GM04503 (cell line): ENCODE measurements around the gene KLF7.
A peak's percentile ranks its signal among the peaks of the same experiment; 100 is the strongest.

Experiments used
- DNase-seq: peaks from one replicate; pipeline ENCODE4 v3.0.0-alpha.2; 2012; ENCODE audit warnings: low read depth

Gene KLF7

DNA sequence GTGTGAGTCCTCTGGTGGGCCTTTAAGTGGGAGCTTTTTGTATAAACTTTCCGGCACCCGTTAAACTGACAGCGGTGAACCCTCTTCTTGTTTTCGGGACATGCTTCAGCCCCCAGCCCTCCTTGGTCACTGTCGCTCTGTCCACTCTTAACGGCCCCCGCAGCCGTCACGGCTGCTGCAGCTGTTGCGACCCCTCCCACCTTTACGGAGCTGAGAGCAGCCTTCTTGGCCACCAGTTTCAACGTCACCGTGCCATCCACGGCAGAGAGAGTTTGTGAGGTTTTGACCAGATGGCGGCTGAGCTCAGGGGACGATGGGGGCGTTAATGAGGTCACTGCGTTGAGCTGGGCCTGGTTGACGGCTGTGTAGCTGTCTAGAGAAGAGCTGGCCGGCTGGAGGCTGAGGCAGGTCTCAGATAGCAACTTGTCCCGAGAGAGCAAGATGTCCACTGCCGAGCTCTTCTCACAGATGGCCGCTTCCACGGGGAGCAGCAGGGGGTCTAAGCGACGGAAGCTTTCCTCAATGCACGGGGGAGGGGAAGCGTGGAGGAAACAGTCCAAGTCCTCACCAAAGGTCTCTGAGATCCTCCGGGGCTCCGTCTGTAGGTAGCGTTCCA, 41.9 kb downstream of the KLF7 start:
- no peak for DNase-seq

DNA sequence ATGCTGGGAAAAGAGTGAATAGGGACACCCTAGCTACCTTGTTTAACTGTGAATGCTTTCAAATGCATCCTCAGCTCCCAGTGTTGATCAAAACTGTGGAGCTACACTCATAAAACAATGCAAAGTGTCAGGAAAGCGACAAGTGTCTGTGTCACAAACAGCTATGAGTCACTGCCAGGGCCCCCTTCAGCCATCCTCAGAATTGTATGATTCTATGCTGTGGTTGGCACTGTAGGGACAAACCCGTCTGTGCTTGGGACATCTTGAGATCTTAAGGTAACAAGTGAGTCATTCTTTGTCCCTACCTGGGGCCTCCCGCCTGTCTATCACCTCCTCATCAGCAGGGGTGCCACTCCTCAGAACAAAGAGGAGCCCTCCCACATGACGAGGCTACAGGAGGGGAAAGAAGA, 42.4 kb downstream of the KLF7 start:
- DNase-seq: no peak

DNA sequence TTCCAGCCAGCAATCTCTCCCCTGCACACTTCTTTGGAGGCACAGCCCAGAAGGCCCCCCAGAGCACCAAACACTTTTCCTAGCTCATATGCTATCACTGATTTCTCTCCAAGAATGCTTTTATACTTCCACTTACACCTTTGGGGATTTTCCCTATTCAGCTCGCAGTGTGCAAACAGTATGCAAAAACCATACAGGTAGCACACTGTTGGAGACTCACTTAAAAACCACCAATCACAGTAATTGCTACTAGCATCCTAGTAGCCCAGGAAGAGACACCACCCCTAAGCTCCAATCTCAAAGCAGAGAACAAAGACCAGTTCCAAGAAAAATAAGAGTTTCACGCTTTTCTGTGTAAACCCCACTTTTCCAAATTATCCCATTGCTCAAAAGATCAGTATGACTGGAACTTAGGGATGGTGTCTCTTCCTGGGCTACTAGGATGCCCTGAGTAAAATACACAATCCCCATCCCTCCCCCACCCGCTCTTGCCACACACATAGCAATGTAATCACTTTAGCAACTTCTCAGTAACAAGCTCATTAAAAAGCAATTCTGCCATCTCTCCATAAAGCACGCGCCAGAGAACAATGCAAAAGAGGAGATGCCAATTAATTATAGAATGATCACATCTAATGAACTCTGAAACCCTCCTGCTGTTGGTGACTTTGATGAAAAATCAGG, 43.0 kb downstream of the KLF7 start:
- DNase-seq: no peak

DNA sequence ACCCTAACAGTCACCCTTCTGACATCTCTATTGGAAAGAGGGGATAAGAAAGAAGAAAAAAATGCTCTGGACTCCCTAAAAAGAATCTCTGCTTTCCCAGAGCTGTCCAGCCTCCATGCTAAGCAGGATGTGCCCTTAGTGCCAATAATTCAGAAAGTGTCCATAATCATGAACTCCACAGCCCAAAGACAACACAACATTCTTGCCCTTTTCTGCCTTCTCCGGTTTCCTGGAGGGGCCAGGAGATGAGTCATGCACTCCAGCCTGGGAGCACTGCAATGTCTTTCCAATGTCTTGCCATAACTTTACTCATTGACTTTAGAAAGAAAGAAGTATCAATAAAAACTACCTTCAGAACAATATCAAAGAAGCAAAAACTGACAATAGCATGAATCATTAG, 44.0 kb downstream of the KLF7 start:
- DNase-seq: peak; percentile 64

DNA sequence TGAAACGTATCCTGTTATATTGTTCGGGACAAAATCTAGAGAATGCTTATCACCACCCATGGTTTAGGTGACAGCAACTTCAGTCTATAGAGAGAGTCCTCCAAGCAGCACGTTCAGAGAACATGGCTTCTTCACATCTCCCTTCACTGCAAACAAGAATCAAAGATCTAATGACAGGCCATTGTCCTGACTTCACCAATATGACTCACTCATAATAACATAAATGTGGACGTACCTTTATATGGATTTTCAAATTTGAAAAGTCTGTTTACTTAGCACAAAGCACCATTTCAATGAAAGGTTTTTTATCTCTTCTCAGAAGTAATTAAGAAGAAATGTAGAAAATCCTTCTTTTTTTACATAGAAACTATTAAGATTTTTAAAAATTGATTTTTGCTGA, 46.7 kb downstream of the KLF7 start:
- DNase-seq: no peak

DNA sequence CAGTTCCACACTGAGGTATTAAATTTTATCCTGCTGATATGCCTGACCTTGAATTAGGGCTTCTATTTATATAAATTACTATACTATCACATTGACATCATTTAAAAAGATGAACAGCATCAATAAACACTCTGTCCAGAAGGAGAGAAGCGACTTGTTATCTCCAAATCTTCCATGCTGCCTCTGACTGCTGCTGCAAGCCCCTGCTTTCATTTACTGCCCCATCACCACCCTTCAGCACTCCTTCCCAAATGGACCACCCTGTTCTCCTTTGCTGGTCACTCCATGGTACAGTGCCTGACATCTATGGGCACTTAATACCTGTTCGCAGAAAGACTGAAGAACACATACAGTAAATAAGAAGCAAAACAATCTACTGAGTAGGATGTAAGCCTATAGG, 48.1 kb downstream of the KLF7 start:
- no peak for DNase-seq

DNA sequence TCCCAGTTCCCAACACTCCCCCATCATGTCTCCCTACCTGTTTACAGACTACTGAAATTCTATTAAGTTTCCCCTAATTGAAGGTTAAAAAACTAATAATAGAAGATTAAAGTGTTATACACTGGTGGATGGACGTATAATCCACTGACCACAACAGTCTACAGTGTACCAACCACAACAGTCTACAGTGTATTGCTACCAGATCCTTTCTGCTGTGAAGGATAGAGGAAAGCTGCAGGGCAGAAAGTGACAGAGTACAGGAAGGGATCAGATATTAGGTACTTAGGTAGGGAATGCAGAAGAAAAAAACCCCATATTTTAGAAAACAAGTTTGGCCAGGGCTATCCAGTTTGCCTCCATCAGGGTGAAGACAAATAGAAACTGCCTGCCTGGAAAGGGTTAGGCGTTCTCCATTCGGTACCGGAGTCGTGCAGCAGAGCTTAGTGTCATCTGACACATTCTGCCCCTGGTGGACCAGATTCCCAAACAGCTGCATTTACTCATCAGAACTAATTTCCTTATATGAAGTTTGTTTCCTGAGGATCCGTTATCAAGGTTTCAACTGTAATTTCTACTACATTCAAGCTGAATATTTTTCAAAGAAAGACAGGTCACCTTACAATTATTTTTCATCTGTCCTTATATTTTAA, 49.9 kb downstream of the KLF7 start:
- no peak for DNase-seq

DNA sequence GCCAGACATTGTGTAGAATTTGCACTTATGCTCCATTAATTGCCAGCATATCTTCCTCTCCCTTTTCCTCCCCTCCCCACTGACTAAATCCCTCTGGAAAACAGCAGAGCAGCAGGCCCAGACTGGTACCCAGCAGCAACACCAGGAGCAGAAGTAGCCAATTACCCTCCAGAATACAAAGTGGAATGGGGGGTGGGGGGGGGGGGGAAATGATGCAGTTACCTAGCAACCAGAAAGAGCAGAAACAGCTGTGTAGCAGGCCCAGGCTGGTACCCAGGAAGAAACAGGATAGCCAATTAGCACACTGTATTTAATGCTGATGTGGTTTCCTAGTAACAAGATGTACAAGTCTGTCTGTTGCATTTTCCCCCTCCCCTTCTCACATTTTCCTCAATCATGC, 52.3 kb downstream of the KLF7 start:
- no peak for DNase-seq

DNA sequence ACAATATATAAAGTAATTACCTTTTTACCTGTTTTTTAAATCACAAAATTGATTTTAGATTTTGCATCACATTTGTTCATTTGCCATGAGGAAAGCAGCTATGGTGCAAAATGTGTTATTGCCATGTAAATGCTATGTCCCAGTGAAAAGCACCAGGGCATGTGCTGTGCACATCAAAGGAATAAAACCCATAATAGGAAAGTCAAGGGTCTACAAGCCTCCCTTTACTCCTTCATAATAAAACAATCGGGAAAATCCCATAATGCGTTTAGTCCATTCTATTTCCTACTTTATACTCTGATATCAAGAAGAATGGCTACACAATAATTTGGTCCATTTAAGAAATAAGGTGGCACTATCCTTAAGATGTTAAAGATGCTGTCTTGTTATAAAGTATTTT, 53.0 kb downstream of the KLF7 start:
- no peak for DNase-seq

DNA sequence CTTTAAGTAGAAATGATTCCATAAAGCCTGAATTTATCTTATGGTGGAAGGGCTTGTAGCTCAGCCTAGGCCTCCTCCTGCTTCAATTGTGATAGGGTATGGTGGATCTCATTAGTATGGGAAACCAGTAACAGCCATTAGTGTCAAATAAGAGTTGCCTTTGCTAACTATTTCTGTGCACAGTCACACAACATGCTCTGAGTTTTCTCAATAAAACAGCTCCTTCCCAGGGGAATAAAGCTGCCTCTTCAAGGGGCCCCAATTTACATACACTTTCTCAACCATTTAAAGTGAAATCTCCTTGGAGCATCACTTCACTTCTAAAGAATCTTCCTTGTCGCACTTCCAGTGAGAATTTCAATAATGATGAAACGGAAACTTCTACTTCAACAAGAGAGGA, 53.4 kb downstream of the KLF7 start:
- DNase-seq: no peak

DNA sequence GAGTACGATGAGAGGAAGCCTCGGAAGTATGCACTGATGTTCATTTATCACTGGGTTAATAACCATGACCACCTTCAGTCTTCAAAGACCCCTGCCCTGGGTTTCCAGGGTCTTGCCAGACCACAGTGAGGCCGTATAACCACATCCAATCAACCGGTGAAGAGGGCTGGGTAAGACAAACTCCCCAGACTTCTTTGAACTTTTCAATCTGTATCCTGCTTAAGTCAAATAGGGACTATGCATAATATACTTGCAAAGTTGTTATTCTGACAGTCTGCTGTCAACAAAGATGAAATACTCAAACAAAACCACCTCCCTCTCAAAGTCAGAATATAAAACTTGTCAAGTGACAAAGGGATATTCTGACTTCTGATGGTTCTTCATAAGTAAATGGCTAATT, 54.0 kb downstream of the KLF7 start:
- DNase-seq: no peak

DNA sequence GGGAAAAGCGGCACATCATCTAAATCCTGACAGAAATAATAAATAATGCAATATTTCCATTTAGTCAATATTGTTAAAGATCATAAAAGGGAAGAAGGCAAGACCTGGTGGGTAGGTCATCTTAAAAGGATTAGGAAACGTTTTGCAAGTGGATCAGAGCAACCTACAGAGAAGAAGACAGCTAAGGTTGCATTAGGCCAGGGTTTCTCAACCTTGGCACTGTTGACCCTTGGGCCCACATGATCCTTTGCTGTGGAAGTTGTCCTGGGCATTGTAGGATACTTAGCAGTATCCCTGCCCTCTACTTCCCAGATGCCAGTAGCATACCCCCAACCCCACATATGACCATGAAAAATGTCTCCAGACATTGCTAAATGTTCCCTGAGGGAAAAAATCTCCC, 55.0 kb downstream of the KLF7 start:
- no peak for DNase-seq

DNA sequence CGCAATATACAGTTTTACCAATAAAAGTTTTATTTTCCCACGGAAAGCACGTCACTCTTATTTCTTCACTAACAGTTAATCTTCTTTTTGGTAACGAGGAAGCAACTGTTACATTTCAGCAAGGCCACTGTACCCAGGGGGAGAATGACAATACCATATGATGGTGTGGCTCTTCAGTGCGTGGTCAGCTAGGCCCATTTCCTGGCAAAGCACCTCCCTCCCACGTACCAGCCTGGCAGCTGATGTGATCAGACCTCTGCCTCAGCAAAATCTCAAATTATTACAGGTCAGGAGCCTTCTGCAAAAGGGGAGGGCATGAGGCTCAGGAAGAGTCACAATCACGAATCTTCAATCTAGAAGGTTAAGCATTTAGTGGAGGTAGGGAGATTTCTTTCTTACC, 55.4 kb downstream of the KLF7 start:
- no peak for DNase-seq

DNA sequence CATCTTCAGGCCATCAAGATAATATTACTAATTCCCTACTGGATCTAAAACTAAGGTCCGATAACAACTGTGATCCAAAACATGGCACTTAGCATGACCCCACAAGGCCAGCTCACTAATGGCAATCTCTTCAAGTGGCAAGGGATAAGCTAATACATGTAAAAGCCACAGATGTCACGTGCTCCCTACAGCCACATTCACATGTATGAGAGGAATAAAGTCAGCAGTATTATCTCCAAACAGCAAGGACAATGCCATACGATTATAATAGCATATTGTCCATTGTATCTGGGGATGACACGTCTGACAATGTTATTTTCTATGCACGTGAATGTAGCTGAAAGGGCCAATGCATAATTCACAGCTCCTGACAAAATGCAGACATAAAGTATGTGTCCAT, 56.0 kb downstream of the KLF7 start:
- DNase-seq: no peak

DNA sequence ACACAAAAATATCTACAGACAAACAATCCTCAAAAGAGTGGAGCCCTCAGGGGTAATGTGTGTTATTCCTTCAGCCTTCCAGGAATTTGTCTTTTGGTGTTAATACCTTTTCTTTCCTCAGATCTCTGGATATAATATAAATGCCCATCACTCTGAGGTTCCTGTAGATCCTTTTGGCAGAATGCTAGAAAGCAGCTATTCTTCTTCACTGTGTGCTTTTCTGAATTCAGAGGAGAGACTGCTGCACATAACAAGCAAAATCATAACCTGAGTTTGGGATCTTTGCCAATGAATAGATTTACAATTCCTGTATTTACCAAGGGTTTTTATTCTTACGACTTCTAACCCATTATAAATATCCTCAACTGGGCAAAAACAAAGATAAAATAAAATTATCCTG, 57.3 kb downstream of the KLF7 start:
- DNase-seq: no peak

DNA sequence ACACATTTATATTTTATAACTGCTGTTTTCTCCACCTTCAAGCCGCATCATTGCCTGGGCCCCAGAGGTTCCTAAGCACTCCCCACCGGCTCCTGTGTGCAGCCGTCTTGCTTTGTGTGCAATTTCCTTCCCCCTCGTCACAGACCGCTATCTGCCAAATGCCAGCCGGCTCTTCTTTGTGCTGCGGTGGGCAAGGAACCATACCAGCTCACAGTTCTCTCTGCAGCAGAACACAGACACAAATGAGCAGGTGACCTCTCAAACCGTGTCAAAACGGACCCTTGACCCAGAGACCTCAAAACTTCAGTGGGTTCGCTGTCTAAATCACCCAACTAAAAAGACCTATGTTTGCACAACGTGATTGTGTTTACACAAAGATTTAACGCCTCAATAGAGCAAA, 58.2 kb downstream of the KLF7 start:
- DNase-seq: no peak

DNA sequence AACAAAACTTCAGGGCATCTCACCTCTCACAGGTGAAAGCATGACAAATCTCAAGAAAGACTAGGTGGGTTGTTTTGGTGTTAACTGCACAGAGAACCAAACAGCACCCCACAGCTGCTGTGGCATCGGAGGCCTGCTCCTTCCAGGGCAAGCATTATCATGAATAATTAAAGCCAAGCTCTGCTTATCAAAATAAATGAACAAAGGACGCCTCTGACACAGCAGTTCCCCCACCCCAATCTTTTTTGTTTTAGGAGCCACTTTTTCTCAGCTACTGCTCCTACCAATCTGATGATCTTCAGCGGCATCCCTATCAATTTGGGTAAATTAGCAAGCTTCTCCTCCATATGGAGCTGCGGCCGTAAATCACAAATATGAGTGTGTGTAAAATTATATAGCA, 58.6 kb downstream of the KLF7 start:
- no peak for DNase-seq

DNA sequence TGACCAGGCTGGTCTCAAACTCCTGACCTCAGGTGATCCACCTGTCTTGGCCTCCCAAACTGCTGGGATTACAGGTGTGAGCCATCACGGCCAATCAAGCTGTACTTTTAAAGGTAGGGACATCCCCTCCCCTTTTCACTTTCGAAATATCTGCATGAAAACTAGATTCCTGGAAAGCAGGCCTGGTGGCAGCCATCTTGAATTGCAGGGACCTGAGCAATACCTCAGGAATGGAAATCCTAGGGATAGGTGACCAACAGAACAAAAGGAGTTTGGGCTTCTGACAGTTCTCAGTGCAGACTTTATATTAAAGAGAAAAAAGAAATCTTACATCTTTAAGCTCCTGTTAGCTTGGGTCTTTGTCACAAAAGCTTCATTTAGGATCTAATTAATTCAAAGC, 62.6 kb downstream of the KLF7 start:
- DNase-seq: no peak

DNA sequence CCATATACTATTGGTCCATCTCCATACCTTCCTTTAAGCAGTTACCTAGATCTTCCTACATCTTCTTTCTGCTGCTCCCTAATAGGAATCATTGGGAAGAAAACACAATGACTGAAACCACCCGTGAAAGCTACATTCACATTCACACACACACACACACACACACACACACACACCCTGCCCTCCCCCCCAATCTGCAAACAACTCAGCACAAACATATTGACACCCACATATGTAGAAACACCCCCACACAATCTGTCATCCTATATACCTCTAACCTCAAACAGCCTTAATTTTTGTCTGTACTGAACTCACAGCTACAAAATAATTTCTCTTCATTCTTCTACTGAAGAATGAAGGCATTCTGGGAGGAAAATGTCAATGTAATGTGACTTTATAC, 63.8 kb downstream of the KLF7 start:
- no peak for DNase-seq

DNA sequence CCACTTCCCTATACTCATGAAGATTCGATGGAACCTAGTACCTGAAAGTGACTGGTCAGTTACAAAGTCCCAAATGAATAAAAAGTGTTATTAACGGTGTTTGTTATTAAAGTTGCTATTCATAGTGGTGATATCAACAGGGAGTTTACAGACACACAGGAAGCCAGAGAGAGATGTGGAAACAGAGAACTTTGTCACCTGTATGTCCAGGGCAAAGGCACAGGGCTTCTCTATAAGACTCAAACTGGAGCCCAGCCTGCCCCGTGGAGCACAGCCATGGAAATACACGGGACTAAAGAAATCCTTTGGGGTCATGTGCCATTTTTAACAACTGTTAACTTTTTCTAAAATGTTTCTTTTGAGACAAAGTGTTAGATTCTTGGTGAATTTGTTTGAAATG, 68.5 kb downstream of the KLF7 start:
- no peak for DNase-seq

DNA sequence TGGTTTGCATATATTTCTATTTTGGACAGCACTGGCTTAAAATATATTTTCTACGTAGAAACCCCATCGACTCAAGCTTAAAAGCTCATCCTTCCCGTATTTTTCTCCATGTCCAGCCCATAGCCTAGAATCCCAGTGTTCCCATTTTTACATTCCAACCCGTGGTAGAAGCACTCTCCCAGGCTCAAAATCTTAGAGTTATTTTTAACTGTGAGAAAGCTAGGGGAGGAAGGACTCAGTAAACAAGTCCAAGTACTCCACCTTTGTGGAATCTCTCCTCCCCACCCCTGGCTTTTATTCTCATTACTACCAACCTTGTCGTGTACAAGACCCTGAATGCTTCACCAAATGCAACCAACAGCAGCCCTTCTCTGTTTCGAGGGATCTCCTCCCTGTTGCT, 69.8 kb downstream of the KLF7 start:
- no peak for DNase-seq

DNA sequence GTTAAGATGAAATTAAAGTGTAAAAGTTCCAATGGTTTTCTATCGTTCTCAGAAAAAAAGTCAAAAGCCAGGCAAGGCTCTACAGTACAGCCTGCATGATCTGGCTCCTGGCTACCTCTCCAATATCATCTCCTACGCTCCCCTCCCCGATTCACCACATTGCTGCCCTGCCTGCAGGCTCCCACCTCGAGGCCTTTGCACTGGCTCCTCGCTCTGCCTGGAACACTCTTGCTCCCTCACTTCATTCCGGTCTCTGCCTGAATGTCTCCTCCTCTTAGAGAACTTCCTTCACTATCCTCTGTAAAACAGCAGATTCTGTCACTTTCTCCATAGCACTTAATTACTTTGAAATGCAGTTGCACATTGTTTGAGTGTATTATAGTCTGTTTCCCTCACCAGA, 72.5 kb downstream of the KLF7 start:
- no peak for DNase-seq

DNA sequence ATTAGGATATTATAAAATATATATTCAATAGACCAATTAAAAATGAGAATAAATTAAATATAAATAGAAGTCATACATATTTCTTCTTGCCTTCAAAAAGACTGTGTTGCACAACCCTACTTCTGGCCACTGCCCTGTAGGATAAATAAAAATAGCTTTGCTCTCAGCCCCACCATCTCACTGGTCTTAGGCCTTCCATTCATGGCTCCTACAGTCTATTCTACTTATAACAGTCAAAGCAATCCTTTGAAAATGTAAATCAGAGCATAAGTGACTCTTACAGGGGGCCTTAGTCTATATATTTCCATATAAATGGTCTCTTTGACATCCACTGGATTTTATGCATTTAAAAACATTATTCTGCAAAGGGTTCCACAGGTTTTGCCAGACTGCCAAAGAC, 72.9 kb downstream of the KLF7 start:
- no peak for DNase-seq

DNA sequence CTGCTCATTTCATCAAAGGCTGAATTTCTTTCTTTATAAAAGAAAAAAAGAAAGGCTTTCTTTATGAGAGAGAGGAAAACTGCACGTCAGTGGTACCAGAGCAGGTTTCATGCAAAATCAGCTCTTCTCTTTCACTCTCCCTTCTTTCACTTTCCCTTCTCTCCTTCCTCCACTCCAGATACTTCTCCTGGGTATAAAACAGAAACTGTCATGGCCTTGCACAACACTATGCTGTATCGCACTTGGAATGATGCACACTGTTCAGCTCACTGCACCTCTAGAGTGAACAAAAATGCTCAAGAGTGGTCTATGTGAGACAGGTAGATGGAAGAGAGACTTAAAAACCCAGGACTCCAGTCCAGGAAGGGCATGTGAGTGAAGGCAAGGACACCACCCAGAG, 73.8 kb downstream of the KLF7 start:
- DNase-seq: no peak
